ENCODE results near the gene E2F1. TPM values are rescaled to one million over a fixed set of nuclear protein-coding genes. Genes with fewer than 3 reads are reported as not detected.

E2F1 gene
- total and polyA plus RNA-seq, 2 donors (not counting 3 experiments of a cell fraction or from before 2014, with no cell fraction given): 20.7 to 29.6 TPM

- DNase-seq (ENCODE audit: low read depth, low spot score): peak; percentile 49
- peak overlapping the region; percentile 70 for H3K4me2 ChIP-seq (ENCODE audit: insufficient read depth, low read length)
- dilution Hi-C loops (cut with MboI; ENCODE audit: extremely low pct_ligation_motif_present, low sequenced_read_pairs): no loop called here
- no peaks in the 10 kb centered on the region for H3K27me3 ChIP-seq (ENCODE audit: control insufficient read depth in 2 of 2, insufficient read depth in 2 of 2, low read length in 2 of 2)
- no peaks in the 10 kb centered on the region for H3K9me3 ChIP-seq (replicated peaks; ENCODE audit: control insufficient read depth, insufficient read depth, low read length)
- CTCF ChIA-PET: interaction anchor here (1.0 to 1.7 kb wide), 5 partner anchors 9 to 103 kb away, joined by 3 to 13 read pairs (median 4); partner anchors contain the start of genes ACTL10 and PXMP4
- no peaks in the 10 kb centered on the region for H3K9me1 ChIP-seq (replicated peaks; ENCODE audit: control insufficient read depth, extremely low read depth, insufficient read depth, low read length)
- TF ChIP-seq, protein P1, sequence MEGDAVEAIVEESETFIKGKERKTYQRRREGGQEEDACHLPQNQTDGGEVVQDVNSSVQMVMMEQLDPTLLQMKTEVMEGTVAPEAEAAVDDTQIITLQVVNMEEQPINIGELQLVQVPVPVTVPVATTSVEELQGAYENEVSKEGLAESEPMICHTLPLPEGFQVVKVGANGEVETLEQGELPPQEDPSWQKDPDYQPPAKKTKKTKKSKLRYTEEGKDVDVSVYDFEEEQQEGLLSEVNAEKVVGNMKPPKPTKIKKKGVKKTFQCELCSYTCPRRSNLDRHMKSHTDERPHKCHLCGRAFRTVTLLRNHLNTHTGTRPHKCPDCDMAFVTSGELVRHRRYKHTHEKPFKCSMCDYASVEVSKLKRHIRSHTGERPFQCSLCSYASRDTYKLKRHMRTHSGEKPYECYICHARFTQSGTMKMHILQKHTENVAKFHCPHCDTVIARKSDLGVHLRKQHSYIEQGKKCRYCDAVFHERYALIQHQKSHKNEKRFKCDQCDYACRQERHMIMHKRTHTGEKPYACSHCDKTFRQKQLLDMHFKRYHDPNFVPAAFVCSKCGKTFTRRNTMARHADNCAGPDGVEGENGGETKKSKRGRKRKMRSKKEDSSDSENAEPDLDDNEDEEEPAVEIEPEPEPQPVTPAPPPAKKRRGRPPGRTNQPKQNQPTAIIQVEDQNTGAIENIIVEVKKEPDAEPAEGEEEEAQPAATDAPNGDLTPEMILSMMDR (IDR thresholded peaks at IDR 0.05; ENCODE audit: extremely low read depth in 1 of 2, insufficient read depth in 1 of 2, low read depth in 1 of 2, low read length in 2 of 2): no peak
- no peak for TF ChIP-seq MYC (IDR thresholded peaks at IDR 0.05; ENCODE audit: low read depth, low read length)
- TF ChIP-seq POLR2A (IDR thresholded peaks at IDR 0.05; ENCODE audit: low read depth, low read length): peak; percentile 12
- no peaks in the 10 kb centered on the region for H3K36me3 ChIP-seq (ENCODE audit: control insufficient read depth in 2 of 2, extremely low read depth in 1 of 2, insufficient read depth in 2 of 2, low read length in 2 of 2)
- H3K9ac ChIP-seq (replicated peaks; ENCODE audit: extremely low read depth, insufficient read depth, low read length): peak overlapping the region; percentile 68
- no peaks in the 10 kb centered on the region for H4K20me1 ChIP-seq (replicated peaks; ENCODE audit: control insufficient read depth, extremely low read depth, insufficient read depth, low read length)
- POLR2A ChIA-PET: interaction anchor here (0.6 kb wide), 1 partner anchor 135 kb away, joined by 3 read pairs; no protein-coding TSS in a partner anchor
- H3K4me1 ChIP-seq (ENCODE audit: control insufficient read depth, extremely low read depth, insufficient read depth, low read length): peaks cover 32% of the 10 kb centered on the region
- BruUV-seq (replicated peaks): no TSS peak
- H3K79me2 ChIP-seq (ENCODE audit: control insufficient read depth, insufficient read depth, low read length): peaks cover 26% of the 10 kb centered on the region
- H3K4me3 ChIP-seq (replicated peaks in 1 of 3; ENCODE audit: insufficient read depth in 1 of 3, low read depth in 1 of 3, low read length in 3 of 3): peak overlapping the region in 1 of 3 experiments; percentile 50
- no peak overlapping the region for H2AFZ ChIP-seq (ENCODE audit: low read depth, low read length)
- intact Hi-C loops (cut with micrococcal nuclease): loop anchor here (1.0 to 5.0 kb wide), 2 partner anchors 10 to 48 kb away; partner anchors contain the start of genes NECAB3 and ZNF341
- H3K27ac ChIP-seq (ENCODE audit: insufficient read depth, low read depth, low read length): no peak overlapping the region
- FAIRE-seq: peak; percentile 82
Measured at GRCh38 chr20:33684533-33685327, 1.5 kb downstream of the E2F1 start.
